GM23338 (cell line): ENCODE results near the gene LAD1. TPM values are rescaled to one million over a fixed set of nuclear protein-coding genes. Genes with fewer than 3 reads are reported as not detected.

Experiments
- ATAC-seq: fragments of 200-7000 bp; cut with Tn5 transposase; 3 replicates; pipeline ENCODE4 v1.9.1; 2020
- DNase-seq: peaks from one replicate; pipeline ENCODE4 v3.0.0-alpha.2; 2015; ENCODE audit warnings: low spot score
- H2AFZ ChIP-seq: fragments of 200-600 bp; sonication (generic); 2 replicates; pipeline ENCODE4 v1.8.0; 2016; ENCODE audit warnings: antibody characterized with exemption, mild to moderate bottlenecking, moderate library complexity
- H3F3A ChIP-seq: fragments of 200-600 bp; sonication (generic); replicated peaks from 2 replicates; pipeline ENCODE4 v1.8.0; 2017; ENCODE audit warnings: antibody characterized with exemption, mixed run types, low read depth
- H3K27ac ChIP-seq: fragments of 200-600 bp; sonication (generic); 2 replicates; pipeline ENCODE4 v1.6.1; 2016; ENCODE audit warnings: low read depth
- H3K27me3 ChIP-seq: fragments of 200-600 bp; sonication (generic); 2 replicates; pipeline ENCODE4 v1.8.0; 2016; ENCODE audit warnings: mild to moderate bottlenecking, mixed run types, moderate library complexity; ENCODE audit not compliant: insufficient read depth
- H3K36me3 ChIP-seq: fragments of 200-600 bp; sonication (generic); 2 replicates; pipeline ENCODE4 v1.8.0; 2016; ENCODE audit warnings: mild to moderate bottlenecking; ENCODE audit not compliant: insufficient read depth
- H3K4me1 ChIP-seq: fragments of 200-600 bp; sonication (generic); 2 replicates; pipeline ENCODE4 v1.8.0; 2016; ENCODE audit warnings: mild to moderate bottlenecking, moderate library complexity; ENCODE audit not compliant: insufficient read depth
- H3K4me2 ChIP-seq: fragments of 200-600 bp; sonication (generic); 2 replicates; pipeline ENCODE4 v1.7.1; 2017; ENCODE audit warnings: mixed run types
- H3K4me3 ChIP-seq: fragments of 200-600 bp; sonication (generic); 2 replicates; pipeline ENCODE4 v1.6.1; 2016; ENCODE audit warnings: mixed run types
- H3K79me2 ChIP-seq: fragments of 200-600 bp; sonication (generic); replicated peaks from 2 replicates; pipeline ENCODE4 v1.8.0; 2017; ENCODE audit warnings: mild to moderate bottlenecking; ENCODE audit not compliant: insufficient read depth
- H3K9me2 ChIP-seq: fragments of 200-600 bp; sonication (generic); 2 replicates; pipeline ENCODE4 v1.8.0; 2017; ENCODE audit not compliant: insufficient read depth
- H4K20me1 ChIP-seq: fragments of 200-600 bp; sonication (generic); replicated peaks from 2 replicates; pipeline ENCODE4 v1.8.0; 2017; ENCODE audit warnings: mild to moderate bottlenecking; ENCODE audit not compliant: insufficient read depth
- H3K27ac Mint-ChIP-seq: 2 replicates; pipeline ENCODE4 v1.8.0; 2020; ENCODE audit warnings: inconsistent platforms, mild to moderate bottlenecking, moderate library complexity, mixed read lengths
- H3K27me3 Mint-ChIP-seq: 3 replicates; pipeline ENCODE4 v1.8.0; 2022; ENCODE audit warnings: low read depth, mild to moderate bottlenecking, moderate library complexity, mixed read lengths, inconsistent platforms; ENCODE audit not compliant: insufficient read depth, poor library complexity
- H3K36me3 Mint-ChIP-seq: 3 replicates; pipeline ENCODE4 v1.8.0; 2021; ENCODE audit warnings: low read depth, mild to moderate bottlenecking, inconsistent platforms, moderate library complexity, mixed read lengths
- H3K4me1 Mint-ChIP-seq: 3 replicates; pipeline ENCODE4 v1.8.0; 2020; ENCODE audit warnings: mild to moderate bottlenecking, inconsistent platforms, mixed read lengths
- H3K4me3 Mint-ChIP-seq: 3 replicates; pipeline ENCODE4 v1.8.0; 2021; ENCODE audit warnings: moderate library complexity, mild to moderate bottlenecking, inconsistent platforms, mixed read lengths
- H3K9me3 Mint-ChIP-seq: 3 replicates; pipeline ENCODE4 v1.8.0; 2020; ENCODE audit warnings: moderate library complexity, mild to moderate bottlenecking, inconsistent platforms, mixed read lengths
- CREB1 ChIP-seq: fragments of 250-450 bp; sonication (Bioruptor Pico); IDR thresholded peaks from 2 replicates; pipeline ENCODE4 v1.5.0; 2020; ENCODE audit warnings: low read depth, mild to moderate bottlenecking, moderate library complexity
- ETS1 ChIP-seq: IDR thresholded peaks from 2 replicates; pipeline ENCODE4 v1.6.1; 2016; ENCODE audit warnings: antibody characterized with exemption
- EZH2 ChIP-seq: fragments of 200-600 bp; sonication (generic); IDR thresholded peaks from one replicate; pipeline ENCODE4 v1.8.0; 2017; ENCODE audit warnings: antibody characterized with exemption, mild to moderate bottlenecking, low read depth; ENCODE audit not compliant: unreplicated experiment
- EZH2phosphoT487 ChIP-seq: fragments of 200-600 bp; sonication (generic); IDR thresholded peaks from one replicate; pipeline ENCODE4 v1.8.1; 2018; ENCODE audit warnings: antibody characterized with exemption; ENCODE audit not compliant: unreplicated experiment
- JUNB ChIP-seq: IDR thresholded peaks from one replicate; pipeline ENCODE4 v1.6.1; 2016; ENCODE audit warnings: antibody characterized with exemption; ENCODE audit not compliant: unreplicated experiment
- NANOG ChIP-seq: IDR thresholded peaks from 2 replicates; pipeline ENCODE4 v1.6.1; 2016; ENCODE audit warnings: antibody characterized with exemption, borderline replicate concordance
- POLR2AphosphoS5 ChIP-seq: IDR thresholded peaks from 2 replicates; pipeline ENCODE4 v1.6.1; 2016; ENCODE audit warnings: antibody characterized with exemption, low read depth
- REST ChIP-seq: IDR thresholded peaks from one replicate; pipeline ENCODE4 v1.6.1; 2018; ENCODE audit warnings: antibody characterized with exemption; ENCODE audit not compliant: unreplicated experiment
- STAT1 ChIP-seq: IDR thresholded peaks from one replicate; pipeline ENCODE4 v1.6.1; 2016; ENCODE audit warnings: antibody characterized with exemption; ENCODE audit not compliant: unreplicated experiment
- ZNF114 ChIP-seq: fragments of 250-450 bp; sonication (Bioruptor Pico); IDR thresholded peaks from 2 replicates; pipeline ENCODE4 v1.5.0; 2020; ENCODE audit warnings: mild to moderate bottlenecking, moderate library complexity
- ZNF331 ChIP-seq: fragments of 250-450 bp; sonication (Bioruptor Pico); IDR thresholded peaks from 2 replicates; pipeline ENCODE4 v1.5.0; 2020; ENCODE audit warnings: low read depth, mild to moderate bottlenecking, moderate library complexity
- ZNF462 ChIP-seq: fragments of 250-450 bp; sonication (Bioruptor Pico); IDR thresholded peaks from 2 replicates; pipeline ENCODE4 v1.5.0; 2020; ENCODE audit warnings: mild to moderate bottlenecking, moderate library complexity
- polyA plus RNA-seq: library from polyadenylated mRNA; unstranded; fragments of >200 nt; fragmentation: Nextera tagmentation; extraction: Ambion mirVana; gene quantifications from 2 replicates; pipeline ENCODE4 v1.2.1, GENCODE V29; 2016
- total RNA-seq: library from RNA; depleted of rRNA; stranded (reverse); fragments of >200 nt; shearing (Covaris generic); gene quantifications from 2 replicates; pipeline ENCODE4 v1.2.3, GENCODE V29; 2014
- TF ChIP-seq, protein P1 (sequence below), 2 experiments: fragments of 200-600 bp in 1 of 2; sonication (generic) in 1 of 2; conservative IDR thresholded peaks; 2 replicates each; pipeline versions ENCODE4 v1.5.1 to v1.6.1; 2016 to 2017; ENCODE audit warnings: antibody characterized with exemption in 2 of 2, low read depth in 2 of 2, mild to moderate bottlenecking in 2 of 2, moderate library complexity in 1 of 2

LAD1 gene
- total and polyA plus RNA-seq, 2 experiments from 2014 or later, result 17.6 to 18.9 TPM

GRCh38 chr1:201424146-201424545, 25.0 kb upstream of the LAD1 start:
- H4K20me1 ChIP-seq, result no peaks in the 10 kb centered on the region
- Mint-ChIP-seq H3K27me3 (peaks cover 10% of the 10 kb centered on the region), H3K27ac (no peak overlapping the region), H3K9me3 (peaks cover 3% of the 10 kb centered on the region; the same call in 1 of the 3 replicates), H3K36me3 (no peaks in the 10 kb centered on the region; the same call in 2 of the 3 replicates), H3K4me3 (no peak overlapping the region), H3K4me1 (peaks cover 15% of the 10 kb centered on the region)
- no peaks in the 10 kb centered on the region for H3K36me3 ChIP-seq
- TF ChIP-seq REST, result no peak
- no peak for TF ChIP-seq ETS1
- TF ChIP-seq STAT1, result no peak
- TF ChIP-seq NANOG, result no peak
- TF ChIP-seq JUNB, result no peak
- TF ChIP-seq CREB1 (CRISPR knock-in tag), result no peak
- TF ChIP-seq EZH2phosphoT487, result no peak
- no peak for TF ChIP-seq POLR2AphosphoS5
- TF ChIP-seq ZNF114 (CRISPR knock-in tag), result no peak
- no peak for TF ChIP-seq EZH2
- no peak for TF ChIP-seq ZNF331 (CRISPR knock-in tag)
- no peak for TF ChIP-seq ZNF462 (CRISPR knock-in tag)
- TF ChIP-seq, protein P1, sequence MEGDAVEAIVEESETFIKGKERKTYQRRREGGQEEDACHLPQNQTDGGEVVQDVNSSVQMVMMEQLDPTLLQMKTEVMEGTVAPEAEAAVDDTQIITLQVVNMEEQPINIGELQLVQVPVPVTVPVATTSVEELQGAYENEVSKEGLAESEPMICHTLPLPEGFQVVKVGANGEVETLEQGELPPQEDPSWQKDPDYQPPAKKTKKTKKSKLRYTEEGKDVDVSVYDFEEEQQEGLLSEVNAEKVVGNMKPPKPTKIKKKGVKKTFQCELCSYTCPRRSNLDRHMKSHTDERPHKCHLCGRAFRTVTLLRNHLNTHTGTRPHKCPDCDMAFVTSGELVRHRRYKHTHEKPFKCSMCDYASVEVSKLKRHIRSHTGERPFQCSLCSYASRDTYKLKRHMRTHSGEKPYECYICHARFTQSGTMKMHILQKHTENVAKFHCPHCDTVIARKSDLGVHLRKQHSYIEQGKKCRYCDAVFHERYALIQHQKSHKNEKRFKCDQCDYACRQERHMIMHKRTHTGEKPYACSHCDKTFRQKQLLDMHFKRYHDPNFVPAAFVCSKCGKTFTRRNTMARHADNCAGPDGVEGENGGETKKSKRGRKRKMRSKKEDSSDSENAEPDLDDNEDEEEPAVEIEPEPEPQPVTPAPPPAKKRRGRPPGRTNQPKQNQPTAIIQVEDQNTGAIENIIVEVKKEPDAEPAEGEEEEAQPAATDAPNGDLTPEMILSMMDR (conservative IDR thresholded peaks at IDR 0.05; ENCODE audit: low read depth in 2 of 2), result no peak
- no peaks in the 10 kb centered on the region for H3K4me1 ChIP-seq
- ATAC-seq (no peak), DNase-seq (no peak)
- no peaks in the 10 kb centered on the region for H3F3A ChIP-seq
- H3K79me2 ChIP-seq, result no peaks in the 10 kb centered on the region
- no peaks in the 10 kb centered on the region for H3K9me2 ChIP-seq
- no peak overlapping the region for H2AFZ ChIP-seq
- no peaks in the 10 kb centered on the region for H3K27me3 ChIP-seq
- no peak overlapping the region for H3K4me3 ChIP-seq
- no peak overlapping the region for H3K27ac ChIP-seq
- H3K4me2 ChIP-seq, result no peak overlapping the region
